ENCODE measurements around the gene RPS6KA5.

GRCh38 chr14:90871605-90872233 is 188.7 kb downstream of the RPS6KA5 start:
- TF ChIP-seq, protein P1, sequence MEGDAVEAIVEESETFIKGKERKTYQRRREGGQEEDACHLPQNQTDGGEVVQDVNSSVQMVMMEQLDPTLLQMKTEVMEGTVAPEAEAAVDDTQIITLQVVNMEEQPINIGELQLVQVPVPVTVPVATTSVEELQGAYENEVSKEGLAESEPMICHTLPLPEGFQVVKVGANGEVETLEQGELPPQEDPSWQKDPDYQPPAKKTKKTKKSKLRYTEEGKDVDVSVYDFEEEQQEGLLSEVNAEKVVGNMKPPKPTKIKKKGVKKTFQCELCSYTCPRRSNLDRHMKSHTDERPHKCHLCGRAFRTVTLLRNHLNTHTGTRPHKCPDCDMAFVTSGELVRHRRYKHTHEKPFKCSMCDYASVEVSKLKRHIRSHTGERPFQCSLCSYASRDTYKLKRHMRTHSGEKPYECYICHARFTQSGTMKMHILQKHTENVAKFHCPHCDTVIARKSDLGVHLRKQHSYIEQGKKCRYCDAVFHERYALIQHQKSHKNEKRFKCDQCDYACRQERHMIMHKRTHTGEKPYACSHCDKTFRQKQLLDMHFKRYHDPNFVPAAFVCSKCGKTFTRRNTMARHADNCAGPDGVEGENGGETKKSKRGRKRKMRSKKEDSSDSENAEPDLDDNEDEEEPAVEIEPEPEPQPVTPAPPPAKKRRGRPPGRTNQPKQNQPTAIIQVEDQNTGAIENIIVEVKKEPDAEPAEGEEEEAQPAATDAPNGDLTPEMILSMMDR (IDR thresholded peaks at IDR 0.05): no peak
- TF ChIP-seq EP300 (IDR thresholded peaks at IDR 0.05) (no peak), POLR2A (IDR thresholded peaks at IDR 0.05) (no peak)

Data from stomach (tissue), 4 donors.